DMS53 (cell line): Measurements from ENCODE around the gene ABCC5.
A peak's percentile ranks its signal among the peaks of the same experiment; 100 is the strongest.

Source experiments
- DNase-seq: peaks from one replicate; lab custom pipeline; 2025; lab: John Stamatoyannopoulos, UW

The ABCC5 gene

DNA sequence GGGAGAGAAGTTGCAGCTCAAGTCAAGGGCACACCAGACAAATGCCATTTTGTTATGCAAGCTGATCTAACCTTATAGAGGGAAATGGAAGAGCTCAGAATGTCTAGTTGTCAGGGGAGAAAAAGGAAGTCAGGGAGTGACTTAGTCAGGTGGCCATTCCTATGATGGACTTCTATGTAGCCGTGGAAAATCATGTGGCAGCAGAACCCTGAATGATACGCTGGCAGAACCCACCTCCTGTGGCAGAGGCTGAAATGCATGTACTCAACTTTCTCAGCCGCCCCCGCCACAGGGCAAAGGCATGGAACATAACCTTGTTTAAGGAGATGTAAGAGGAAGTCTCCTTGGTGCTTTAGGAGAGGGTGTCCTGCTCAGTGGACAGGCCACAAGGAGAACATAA is 95.3 kb downstream of the ABCC5 start:
- no peak for DNase-seq

GRCh38 chr3:183921096-183921495 is 96.6 kb downstream of the ABCC5 start:
- no peak for DNase-seq

DNA sequence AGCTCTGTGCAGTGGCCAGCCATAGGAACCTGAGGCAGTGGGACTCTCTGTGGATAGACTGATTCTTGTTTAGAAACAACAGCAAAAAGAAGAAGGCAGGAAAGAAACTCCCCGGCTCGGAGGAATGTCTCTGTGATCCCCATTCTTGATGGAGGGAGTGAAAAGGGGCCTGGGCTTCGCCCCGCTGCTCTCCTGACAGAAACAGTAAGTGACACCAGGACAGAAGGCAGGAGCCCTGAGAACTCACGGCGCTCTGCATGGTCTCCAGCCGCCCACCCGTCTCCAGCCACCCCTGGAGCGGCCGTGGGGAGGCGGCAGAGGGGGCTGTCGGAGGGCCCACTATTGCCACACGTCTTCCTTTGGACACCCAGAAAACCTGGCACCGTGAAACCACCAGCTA is 97.3 kb downstream of the ABCC5 start:
- no peak for DNase-seq

DNA sequence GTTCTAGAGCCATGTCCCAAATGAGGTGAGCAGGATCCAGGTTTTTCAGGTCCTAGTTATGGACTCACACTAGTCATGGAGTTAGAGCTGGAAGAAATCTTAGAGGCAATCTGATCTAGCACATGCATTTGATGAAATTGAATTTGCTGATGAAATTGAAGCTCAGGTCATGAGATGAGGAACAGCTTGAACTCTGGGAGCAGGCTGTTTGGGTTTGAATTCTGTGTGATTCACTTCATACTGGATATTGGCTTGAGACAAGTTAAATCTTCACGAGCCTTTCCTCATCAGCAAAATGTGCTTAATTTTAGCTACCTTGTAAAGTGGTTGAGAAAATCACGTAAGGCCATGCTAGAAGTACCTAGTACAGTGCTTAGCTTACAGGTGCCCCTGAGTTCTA is 99.5 kb downstream of the ABCC5 start:
- DNase-seq = no peak

- DNase-seq = no peak
These were observed 99.9 kb downstream of the ABCC5 start for GRCh38 chr3:183917776-183918175.

DNA sequence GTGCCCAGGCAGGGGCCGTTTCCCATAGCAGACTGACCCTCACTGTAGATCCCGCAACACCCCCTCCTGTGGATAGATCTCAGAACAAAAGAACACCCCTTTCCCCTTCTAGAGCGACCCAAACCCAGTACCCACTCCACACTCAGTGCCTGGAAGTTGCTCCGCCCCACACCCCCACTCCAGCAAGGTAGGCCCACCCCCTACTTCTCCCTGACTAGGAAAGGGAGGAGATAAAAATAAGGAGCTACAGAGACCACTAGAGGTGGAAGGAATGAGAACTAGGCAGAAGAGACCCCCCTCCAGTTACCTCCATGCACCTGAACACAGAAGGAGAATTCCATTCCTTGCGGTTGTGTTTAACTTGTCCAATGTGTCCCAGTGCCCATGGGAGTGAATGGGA is 102.8 kb downstream of the ABCC5 start:
- DNase-seq = no peak

GRCh38 chr3:183913580-183913920 is 104.1 kb downstream of the ABCC5 start:
- no peak for DNase-seq

- DNase-seq = no peak
These were observed 104.6 kb downstream of the ABCC5 start for GRCh38 chr3:183912895-183913579.

DNA sequence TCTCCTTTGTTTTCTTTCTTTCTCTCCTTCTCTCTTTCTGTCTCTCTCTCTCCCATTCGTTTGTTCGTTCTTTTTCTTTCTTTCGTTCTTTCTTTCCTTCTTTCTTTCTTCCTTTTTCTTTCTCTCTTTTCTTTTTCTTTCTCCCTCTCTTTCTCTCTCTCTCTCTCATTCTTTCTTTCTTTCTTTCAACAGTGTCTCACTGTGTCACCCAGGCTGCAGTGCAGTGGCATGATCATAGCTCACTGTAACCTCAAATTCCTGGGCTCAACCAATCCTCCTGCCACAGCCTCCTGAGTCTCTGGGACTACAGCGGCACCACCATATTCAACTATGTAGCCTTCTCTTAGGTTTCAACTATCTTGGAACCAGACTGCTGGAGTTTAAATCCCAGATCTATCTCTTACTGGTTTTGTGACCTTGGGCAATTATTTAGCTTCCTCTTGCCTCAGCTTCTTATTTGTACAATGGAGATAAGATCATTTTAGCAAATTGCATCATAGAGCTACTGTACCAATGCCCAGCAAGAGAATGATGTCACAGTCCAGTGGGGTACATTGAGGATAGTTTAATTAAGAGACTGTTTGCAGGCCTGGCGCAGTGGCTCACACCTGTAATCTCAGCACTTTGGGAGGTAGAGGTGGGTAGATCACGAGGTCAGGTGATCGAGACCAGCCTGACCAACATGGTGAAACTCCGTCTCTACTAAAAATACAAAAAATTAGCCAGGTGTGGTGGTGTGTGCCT is 105.7 kb downstream of the ABCC5 start:
- DNase-seq = no peak

GRCh38 chr3:183911087-183911486 is 106.6 kb downstream of the ABCC5 start:
- DNase-seq = peak; percentile 7

- DNase-seq = no peak
These were observed 108.6 kb downstream of the ABCC5 start for GRCh38 chr3:183909030-183909600.

GRCh38 chr3:183907911-183908331 is 109.8 kb downstream of the ABCC5 start:
- peak; percentile 7 for DNase-seq

DNA sequence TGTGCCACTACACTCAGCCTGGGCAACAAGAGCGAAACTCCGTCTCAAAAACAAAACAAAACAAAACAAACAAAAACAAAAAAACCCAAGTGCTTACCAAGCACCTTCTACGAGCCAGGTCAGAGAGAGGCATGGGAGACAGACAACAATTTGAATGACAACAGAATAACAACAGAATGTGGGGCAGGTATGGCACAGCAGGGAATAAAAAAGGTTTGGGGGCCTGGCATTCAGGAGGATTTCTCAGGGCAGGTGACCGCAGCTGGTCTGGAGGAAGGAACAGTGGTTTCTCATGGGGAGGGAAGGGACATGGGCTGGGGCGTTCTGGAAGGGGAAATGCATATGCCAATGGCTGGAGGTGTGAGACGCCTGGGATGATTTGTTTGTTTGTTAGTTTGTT is 110.5 kb downstream of the ABCC5 start:
- no peak for DNase-seq

GRCh38 chr3:183906234-183906921 is 111.3 kb downstream of the ABCC5 start:
- no peak for DNase-seq

GRCh38 chr3:183904833-183905780 is 112.6 kb downstream of the ABCC5 start:
- no peak for DNase-seq

GRCh38 chr3:183898028-183898431 is 119.7 kb downstream of the ABCC5 start:
- no peak for DNase-seq

- DNase-seq = no peak
These were observed 120.1 kb downstream of the ABCC5 start for GRCh38 chr3:183897606-183898005.

- no peak for DNase-seq
These were observed 121.1 kb downstream of the ABCC5 start for GRCh38 chr3:183896610-183897009.

GRCh38 chr3:183896184-183896583 is 121.5 kb downstream of the ABCC5 start:
- DNase-seq = no peak

GRCh38 chr3:183895774-183896173 is 121.9 kb downstream of the ABCC5 start:
- no peak for DNase-seq

GRCh38 chr3:183895296-183895695 is 122.4 kb downstream of the ABCC5 start:
- DNase-seq = peak; percentile 74
